Stimulated activated naive CD4-positive, alpha-beta T cell treated with Interleukin-2 at 50 U/mL for 16 hours (primary cell): Measurements from ENCODE around the gene RNF148.
"Not testable (repeated sequence)": the region's sequence is repeated elsewhere in the genome, so short reads cannot be mapped to it uniquely, and the experiment has no call there.

Experiments
- DNase-seq: peaks from one replicate; lab custom pipeline; 2025; lab: John Stamatoyannopoulos, UW

RNF148 gene

GRCh38 chr7:122691569-122692235 lies 11.0 kb downstream of the RNF148 start:
- no peak for DNase-seq

GRCh38 chr7:122689346-122690109 lies 13.2 kb downstream of the RNF148 start:
- DNase-seq, result no peak

GRCh38 chr7:122688400-122688998 lies 14.2 kb downstream of the RNF148 start:
- no peak for DNase-seq

GRCh38 chr7:122686360-122686878 lies 16.3 kb downstream of the RNF148 start:
- DNase-seq, result no peak

- no peak for DNase-seq
Measured at GRCh38 chr7:122684504-122684903, 18.2 kb downstream of the RNF148 start.

GRCh38 chr7:122682815-122683550 lies 19.7 kb downstream of the RNF148 start:
- DNase-seq, result no peak

- not testable (repeated sequence) for DNase-seq
Measured at GRCh38 chr7:122681186-122681585, 21.5 kb downstream of the RNF148 start.

- no peak for DNase-seq
Measured at GRCh38 chr7:122679813-122680212, 22.9 kb downstream of the RNF148 start.

- DNase-seq, result not testable (repeated sequence)
Measured at GRCh38 chr7:122679269-122679709, 23.4 kb downstream of the RNF148 start.

GRCh38 chr7:122677149-122677548 lies 25.6 kb downstream of the RNF148 start:
- DNase-seq, result no peak

GRCh38 chr7:122676466-122676865 lies 26.3 kb downstream of the RNF148 start:
- no peak for DNase-seq

- no peak for DNase-seq
Measured at GRCh38 chr7:122675621-122676020, 27.1 kb downstream of the RNF148 start.

GRCh38 chr7:122675011-122675410 lies 27.7 kb downstream of the RNF148 start:
- no peak for DNase-seq

- DNase-seq, result no peak
Measured at GRCh38 chr7:122674502-122674901, 28.2 kb downstream of the RNF148 start.

- DNase-seq, result no peak
Measured at GRCh38 chr7:122673951-122674350, 28.8 kb downstream of the RNF148 start.

- DNase-seq, result no peak
Measured at GRCh38 chr7:122672536-122672935, 30.2 kb downstream of the RNF148 start.

- DNase-seq, result no peak
Measured at GRCh38 chr7:122663733-122664132, 39.0 kb downstream of the RNF148 start.

- no peak for DNase-seq
Measured at GRCh38 chr7:122658856-122659255, 43.9 kb downstream of the RNF148 start.

GRCh38 chr7:122653685-122654084 lies 49.0 kb downstream of the RNF148 start:
- DNase-seq, result no peak

GRCh38 chr7:122652876-122653275 lies 49.8 kb downstream of the RNF148 start:
- no peak for DNase-seq
